ENCODE measurements around the gene GALNT9.

GALNT9 gene

DNA sequence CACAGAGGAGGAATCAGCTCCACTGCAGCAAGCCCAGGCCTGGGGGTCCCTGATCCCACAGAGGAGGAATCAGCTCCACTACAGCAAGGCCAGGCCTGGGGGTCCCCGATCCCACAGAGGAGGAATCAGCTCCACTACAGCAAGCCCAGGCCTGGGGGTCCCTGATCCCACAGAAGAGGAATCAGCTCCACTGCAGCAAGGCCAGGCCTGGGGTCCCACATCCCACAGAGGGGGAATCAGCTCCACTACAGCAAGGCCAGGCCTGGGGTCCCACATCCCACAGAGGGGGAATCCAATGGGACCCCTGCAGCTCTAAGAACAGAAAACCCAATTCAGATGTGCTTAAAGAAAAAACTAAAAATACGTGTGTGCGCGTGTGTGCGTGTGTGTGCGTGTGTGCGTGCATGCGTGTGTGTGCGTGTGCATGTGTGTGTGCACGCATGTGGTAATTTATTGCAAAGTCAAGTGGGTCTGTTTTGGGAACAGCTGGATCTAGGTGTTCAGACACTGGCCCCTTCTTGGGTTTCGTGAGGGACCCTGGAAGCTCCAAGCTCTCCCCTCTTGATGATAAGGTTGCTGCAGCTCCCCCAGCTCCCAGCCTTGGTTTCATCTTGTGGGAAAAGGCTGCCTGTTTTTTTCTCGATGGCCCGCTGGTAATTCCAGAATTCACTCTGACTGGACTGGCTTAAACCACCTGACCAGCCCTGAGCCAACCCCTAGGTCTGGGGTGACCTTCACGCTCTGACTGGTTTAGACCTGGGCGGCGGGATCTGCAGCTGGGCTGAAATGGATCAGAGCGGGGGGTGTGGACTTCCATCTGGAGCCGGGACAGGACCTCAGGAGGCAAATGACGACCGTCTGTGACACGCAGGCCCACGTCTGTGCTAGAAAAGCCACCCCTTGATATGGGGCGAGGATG lies 47.1 kb downstream of the GALNT9 start:
- H3K4me3 ChIP-seq (ENCODE audit: low read depth, low read length), result no peak overlapping the region
- CTCF ChIA-PET, result no interaction called here
- no peak for DNase-seq (ENCODE audit: low read depth, low spot score)
- POLR2A ChIA-PET, result no interaction called here
- TF ChIP-seq, protein P1, sequence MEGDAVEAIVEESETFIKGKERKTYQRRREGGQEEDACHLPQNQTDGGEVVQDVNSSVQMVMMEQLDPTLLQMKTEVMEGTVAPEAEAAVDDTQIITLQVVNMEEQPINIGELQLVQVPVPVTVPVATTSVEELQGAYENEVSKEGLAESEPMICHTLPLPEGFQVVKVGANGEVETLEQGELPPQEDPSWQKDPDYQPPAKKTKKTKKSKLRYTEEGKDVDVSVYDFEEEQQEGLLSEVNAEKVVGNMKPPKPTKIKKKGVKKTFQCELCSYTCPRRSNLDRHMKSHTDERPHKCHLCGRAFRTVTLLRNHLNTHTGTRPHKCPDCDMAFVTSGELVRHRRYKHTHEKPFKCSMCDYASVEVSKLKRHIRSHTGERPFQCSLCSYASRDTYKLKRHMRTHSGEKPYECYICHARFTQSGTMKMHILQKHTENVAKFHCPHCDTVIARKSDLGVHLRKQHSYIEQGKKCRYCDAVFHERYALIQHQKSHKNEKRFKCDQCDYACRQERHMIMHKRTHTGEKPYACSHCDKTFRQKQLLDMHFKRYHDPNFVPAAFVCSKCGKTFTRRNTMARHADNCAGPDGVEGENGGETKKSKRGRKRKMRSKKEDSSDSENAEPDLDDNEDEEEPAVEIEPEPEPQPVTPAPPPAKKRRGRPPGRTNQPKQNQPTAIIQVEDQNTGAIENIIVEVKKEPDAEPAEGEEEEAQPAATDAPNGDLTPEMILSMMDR (IDR thresholded peaks at IDR 0.05; ENCODE audit: insufficient read depth, low read length, missing control alignments), result no peak

DNA sequence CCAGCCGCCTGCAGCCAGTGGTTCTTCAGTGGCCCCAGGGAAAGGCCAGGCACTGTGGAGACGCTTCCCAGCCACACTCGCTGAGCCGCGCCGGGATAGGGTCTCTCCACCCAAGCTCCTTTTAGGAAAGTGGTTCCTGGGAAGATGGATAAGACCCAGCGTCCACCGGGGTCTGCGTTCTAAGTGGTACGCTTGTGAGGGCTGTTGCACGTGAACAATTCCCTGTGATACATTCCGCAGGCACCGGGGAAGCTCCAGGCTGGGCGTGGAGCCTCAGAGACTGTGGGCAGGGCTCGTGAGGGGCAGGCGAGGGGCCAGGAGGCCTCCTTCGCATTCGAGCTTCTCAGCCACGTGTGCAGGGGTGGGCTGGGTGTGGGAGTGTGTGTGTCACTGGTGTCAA lies 48.4 kb downstream of the GALNT9 start:
- ChIA-PET POLR2A (no interaction called here), CTCF (no interaction called here)
- TF ChIP-seq, protein P1 (IDR thresholded peaks at IDR 0.05; ENCODE audit: insufficient read depth, low read length, missing control alignments), result no peak

DNA sequence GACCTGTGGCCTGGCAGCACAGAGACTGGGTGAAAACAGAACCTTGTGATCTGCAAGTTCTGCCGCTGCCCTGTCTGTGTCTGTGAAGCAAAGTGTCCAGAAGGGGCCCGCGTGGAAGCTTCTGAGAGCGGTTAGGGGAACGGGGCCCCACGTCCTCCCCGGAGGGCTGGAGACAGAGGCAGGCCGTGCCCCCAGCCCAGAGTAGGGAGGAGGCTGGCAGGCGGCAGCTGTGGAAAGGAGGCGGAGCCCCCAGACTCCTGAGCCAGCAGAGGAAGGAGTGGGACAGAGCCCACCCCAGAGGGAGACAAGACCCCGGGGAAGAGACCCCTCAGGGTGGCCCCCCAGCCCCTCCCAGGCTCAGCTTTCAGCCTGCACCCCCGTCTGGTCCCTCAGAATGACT lies 49.0 kb downstream of the GALNT9 start:
- ChIA-PET POLR2A (no interaction called here), CTCF (no interaction called here)
- H3K4me3 ChIP-seq (ENCODE audit: low read depth, low read length), result no peak overlapping the region
- no peak for DNase-seq (ENCODE audit: low read depth, low spot score)
- TF ChIP-seq, protein P1 (IDR thresholded peaks at IDR 0.05; ENCODE audit: insufficient read depth, low read length, missing control alignments), result no peak

More for the DNA sequence above, 48.4 kb downstream of the GALNT9 start:
- H3K4me3 ChIP-seq (ENCODE audit: low read depth, low read length), result no peak overlapping the region
- DNase-seq (ENCODE audit: low read depth, low spot score), result no peak

DNA sequence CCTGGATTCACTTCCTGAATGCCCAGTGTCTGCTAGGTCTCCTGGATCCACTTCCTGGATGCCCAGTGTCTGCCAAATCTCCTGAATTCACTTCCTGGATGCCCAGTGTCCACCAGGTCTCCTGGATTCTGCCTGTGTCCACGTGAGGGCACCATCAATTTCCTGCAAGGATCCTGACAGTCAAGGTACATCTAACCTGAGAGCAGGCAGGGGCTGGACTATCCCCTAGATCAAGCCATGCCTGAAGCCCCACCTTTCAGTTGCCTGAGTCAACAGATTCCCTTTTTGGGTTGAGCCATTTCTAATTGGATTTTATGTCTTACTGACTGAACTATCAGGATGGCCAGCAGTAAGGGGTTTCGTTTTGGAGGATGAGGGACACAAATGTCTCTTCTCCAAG lies 49.5 kb downstream of the GALNT9 start:
- TF ChIP-seq, protein P1 (IDR thresholded peaks at IDR 0.05; ENCODE audit: insufficient read depth, low read length, missing control alignments), result no peak
- ChIA-PET POLR2A (no interaction called here), CTCF (no interaction called here)
- no peak for DNase-seq (ENCODE audit: low read depth, low spot score)
- no peak overlapping the region for H3K4me3 ChIP-seq (ENCODE audit: low read depth, low read length)

DNA sequence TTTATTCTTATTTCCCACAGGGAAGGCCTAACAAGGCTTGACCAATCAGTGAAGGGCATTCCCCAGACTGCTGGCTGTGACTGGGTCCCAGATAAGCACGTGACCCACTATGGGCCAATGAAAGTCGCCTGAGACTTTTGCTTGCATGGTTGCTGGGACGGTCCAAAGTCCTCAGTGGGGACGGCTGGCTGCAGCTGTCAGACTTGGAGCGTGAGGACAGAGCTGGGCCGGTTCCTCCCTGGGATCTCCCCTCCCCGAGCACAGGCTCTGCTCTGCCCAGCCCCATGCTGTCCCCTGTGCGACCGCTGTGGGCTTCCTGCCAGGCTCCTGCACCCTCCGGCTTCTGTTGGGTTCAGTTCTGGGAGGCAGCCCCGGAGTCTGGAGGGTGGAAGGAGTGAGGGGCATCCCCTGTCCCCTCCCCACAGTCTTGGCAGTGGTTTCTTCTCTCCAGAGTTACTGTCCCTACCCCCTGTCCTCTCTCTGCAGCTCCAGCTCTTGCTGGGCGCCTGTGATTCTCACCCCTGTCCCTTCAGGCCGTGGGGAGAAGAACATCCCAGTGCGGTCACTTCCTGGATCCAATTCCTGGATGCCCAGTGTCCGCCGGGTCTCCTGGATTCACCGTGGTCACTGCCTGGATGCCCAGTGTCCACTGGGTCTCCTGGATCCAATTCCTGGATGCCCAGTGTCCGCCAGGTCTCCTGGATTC lies 50.1 kb downstream of the GALNT9 start:
- DNase-seq (ENCODE audit: low read depth, low spot score), result no peak
- ChIA-PET POLR2A (no interaction called here), CTCF (no interaction called here)
- H3K4me3 ChIP-seq (ENCODE audit: low read depth, low read length), result no peak overlapping the region
- TF ChIP-seq, protein P1 (IDR thresholded peaks at IDR 0.05; ENCODE audit: insufficient read depth, low read length, missing control alignments), result no peak

DNA sequence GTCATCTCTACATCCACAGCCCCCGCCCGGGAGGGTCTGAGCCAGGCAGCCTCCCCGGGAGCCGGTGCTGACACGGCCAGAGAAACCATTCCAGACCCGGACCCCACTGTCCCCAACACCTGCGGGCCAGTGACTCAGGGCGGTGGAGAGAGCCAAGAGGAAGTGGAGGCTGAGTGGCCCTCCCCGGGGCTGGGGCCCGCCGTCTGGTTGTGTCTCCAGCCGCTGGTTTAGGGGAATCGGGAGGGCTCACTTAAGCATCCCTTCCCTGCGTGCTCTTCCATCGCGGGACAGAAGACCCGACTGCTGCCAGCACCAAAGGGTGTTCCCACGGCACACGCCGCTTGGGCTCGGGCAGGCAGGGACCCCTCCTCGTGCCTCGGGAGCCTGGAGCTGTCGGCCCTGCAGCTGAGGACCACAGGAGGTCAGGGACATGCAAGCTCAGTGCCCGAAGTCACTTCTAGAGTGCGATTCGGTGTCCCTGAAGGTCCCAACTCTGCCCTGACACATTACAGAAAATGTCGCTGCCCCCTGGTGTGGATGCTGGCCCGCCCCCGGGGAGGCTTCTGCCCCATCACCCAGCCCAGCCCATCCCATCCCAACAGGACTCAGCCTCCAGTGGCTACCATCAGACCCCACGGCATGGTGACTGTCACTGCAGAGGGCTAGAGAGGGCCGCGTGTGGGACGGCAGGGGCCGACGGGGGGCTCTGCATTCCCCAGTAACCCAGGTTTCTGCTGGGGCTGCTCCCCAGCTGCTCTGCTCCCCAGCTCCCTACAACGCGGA lies 50.8 kb downstream of the GALNT9 start:
- ChIA-PET POLR2A (no interaction called here), CTCF (no interaction called here)
- DNase-seq (ENCODE audit: low read depth, low spot score), result no peak
- TF ChIP-seq, protein P1 (IDR thresholded peaks at IDR 0.05; ENCODE audit: insufficient read depth, low read length, missing control alignments), result no peak
- no peak overlapping the region for H3K4me3 ChIP-seq (ENCODE audit: low read depth, low read length)

All from AG04449 (cell line).